ENCODE data around the gene DNAH9. TPM values are rescaled to one million over a fixed set of nuclear protein-coding genes. Genes with fewer than 3 reads are reported as not detected.

DNAH9 gene
- total and polyA plus RNA-seq, 4 donors, result under 0.01 to 0.09 TPM; not detected in 2

DNA sequence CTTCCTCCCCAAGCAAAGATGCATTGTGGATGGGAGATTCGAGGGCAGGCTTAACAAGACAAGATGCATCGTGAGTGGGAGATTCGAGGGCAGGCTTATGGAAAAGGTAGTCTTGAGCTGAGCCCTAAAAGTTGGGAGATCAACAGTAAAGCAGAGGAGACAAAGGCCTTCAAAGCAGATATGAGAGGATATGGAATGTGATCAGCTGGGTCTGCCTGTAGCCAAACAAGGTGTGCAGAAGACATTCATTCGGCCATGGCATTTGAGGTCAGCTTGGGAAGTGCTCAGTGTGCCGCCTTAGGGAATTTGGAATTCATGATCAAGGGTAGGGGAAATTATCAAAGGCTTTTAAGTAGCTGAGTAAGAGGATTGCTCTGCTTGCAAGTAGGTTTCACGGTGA lies 39.5 kb downstream of the DNAH9 start:
- WGBS, result 89% methylated on average over 6 of the region's 6 CpGs
- TF ChIP-seq MAX (IDR thresholded peaks at IDR 0.05) (no peak), EGR1 (IDR thresholded peaks at IDR 0.05; ENCODE audit: low read depth in 2 of 2) (no peak), RAD21 (IDR thresholded peaks at IDR 0.05) (no peak), TAF1 (conservative IDR thresholded peaks at IDR 0.05) (no peak), HNF4G (IDR thresholded peaks at IDR 0.05) (no peak), FOXA1 (IDR thresholded peaks at IDR 0.05) (no peak), SP1 (IDR thresholded peaks at IDR 0.05) (no peak)
- TF ChIP-seq, protein P1, sequence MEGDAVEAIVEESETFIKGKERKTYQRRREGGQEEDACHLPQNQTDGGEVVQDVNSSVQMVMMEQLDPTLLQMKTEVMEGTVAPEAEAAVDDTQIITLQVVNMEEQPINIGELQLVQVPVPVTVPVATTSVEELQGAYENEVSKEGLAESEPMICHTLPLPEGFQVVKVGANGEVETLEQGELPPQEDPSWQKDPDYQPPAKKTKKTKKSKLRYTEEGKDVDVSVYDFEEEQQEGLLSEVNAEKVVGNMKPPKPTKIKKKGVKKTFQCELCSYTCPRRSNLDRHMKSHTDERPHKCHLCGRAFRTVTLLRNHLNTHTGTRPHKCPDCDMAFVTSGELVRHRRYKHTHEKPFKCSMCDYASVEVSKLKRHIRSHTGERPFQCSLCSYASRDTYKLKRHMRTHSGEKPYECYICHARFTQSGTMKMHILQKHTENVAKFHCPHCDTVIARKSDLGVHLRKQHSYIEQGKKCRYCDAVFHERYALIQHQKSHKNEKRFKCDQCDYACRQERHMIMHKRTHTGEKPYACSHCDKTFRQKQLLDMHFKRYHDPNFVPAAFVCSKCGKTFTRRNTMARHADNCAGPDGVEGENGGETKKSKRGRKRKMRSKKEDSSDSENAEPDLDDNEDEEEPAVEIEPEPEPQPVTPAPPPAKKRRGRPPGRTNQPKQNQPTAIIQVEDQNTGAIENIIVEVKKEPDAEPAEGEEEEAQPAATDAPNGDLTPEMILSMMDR (IDR thresholded peaks at IDR 0.05; ENCODE audit: low read depth, low read length, missing input control), result no peak
- TF ChIP-seq, protein P2, sequence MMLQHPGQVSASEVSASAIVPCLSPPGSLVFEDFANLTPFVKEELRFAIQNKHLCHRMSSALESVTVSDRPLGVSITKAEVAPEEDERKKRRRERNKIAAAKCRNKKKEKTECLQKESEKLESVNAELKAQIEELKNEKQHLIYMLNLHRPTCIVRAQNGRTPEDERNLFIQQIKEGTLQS (IDR thresholded peaks at IDR 0.05), result no peak

GRCh38 chr17:11638700-11639265 lies 40.5 kb downstream of the DNAH9 start:
- DNase-seq (ENCODE audit: low spot score), result no peak
- no peak overlapping the region for H3K4me3 ChIP-seq (ENCODE audit: low read depth in 1 of 3, low read length in 3 of 3)
- WGBS, result 72% methylated on average over 2 of the region's 2 CpGs

More for the DNA sequence above, 39.5 kb downstream of the DNAH9 start:
- H3K27me3 ChIP-seq (ENCODE audit: control insufficient read depth in 4 of 4, insufficient read depth in 4 of 4, low read length in 3 of 4), result peaks cover 0 to 10% (median 0%) of the 10 kb centered on the region in 4 donors
- H3K4me1 ChIP-seq (ENCODE audit: control insufficient read depth in 4 of 4, insufficient read depth in 4 of 4, low read length in 3 of 4), result no peaks in the 10 kb centered on the region
- H3K9ac ChIP-seq (ENCODE audit: low read depth in 1 of 2, low read length in 2 of 2), result no peak overlapping the region
- no peak overlapping the region for H3K4me3 ChIP-seq (ENCODE audit: low read depth in 1 of 3, low read length in 3 of 3)
- DNase-seq (ENCODE audit: low spot score), result no peak
- H3K36me3 ChIP-seq (ENCODE audit: control insufficient read depth in 4 of 4, insufficient read depth in 3 of 4, low read depth in 1 of 4, low read length in 3 of 4), result no peaks in the 10 kb centered on the region
- H3K27ac ChIP-seq (ENCODE audit: low read depth in 1 of 2, low read length in 2 of 2), result no peak overlapping the region
- no peaks in the 10 kb centered on the region for H3K9me3 ChIP-seq (ENCODE audit: control insufficient read depth in 4 of 4, low read length in 3 of 4)

More at GRCh38 chr17:11638700-11639265, 40.5 kb downstream of the DNAH9 start:
- peaks cover 0 to 5% (median 0%) of the 10 kb centered on the region in 4 donors for H3K27me3 ChIP-seq (ENCODE audit: control insufficient read depth in 4 of 4, insufficient read depth in 4 of 4, low read length in 3 of 4)
- H3K27ac ChIP-seq (ENCODE audit: low read depth in 1 of 2, low read length in 2 of 2), result no peak overlapping the region
- H3K36me3 ChIP-seq (ENCODE audit: control insufficient read depth in 4 of 4, insufficient read depth in 3 of 4, low read depth in 1 of 4, low read length in 3 of 4), result no peaks in the 10 kb centered on the region
- H3K9ac ChIP-seq (ENCODE audit: low read depth in 1 of 2, low read length in 2 of 2), result no peak overlapping the region
- H3K9me3 ChIP-seq (ENCODE audit: control insufficient read depth in 4 of 4, low read length in 3 of 4), result no peaks in the 10 kb centered on the region
- H3K4me1 ChIP-seq (ENCODE audit: control insufficient read depth in 4 of 4, insufficient read depth in 4 of 4, low read length in 3 of 4), result no peaks in the 10 kb centered on the region
- TF ChIP-seq HNF4G (IDR thresholded peaks at IDR 0.05) (no peak), SP1 (IDR thresholded peaks at IDR 0.05) (no peak), RXRA (IDR thresholded peaks at IDR 0.05) (no peak), MAX (IDR thresholded peaks at IDR 0.05) (no peak), NR2F2 (IDR thresholded peaks at IDR 0.05) (no peak), FOXA1 (IDR thresholded peaks at IDR 0.05) (no peak), JUND (IDR thresholded peaks at IDR 0.05) (no peak)
- TF ChIP-seq, protein P2 (IDR thresholded peaks at IDR 0.05), result no peak
- TF ChIP-seq, protein P1 (IDR thresholded peaks at IDR 0.05; ENCODE audit: low read depth, low read length, missing input control), result no peak

Data from liver (tissue), 9 donors.